ENCODE measurements around the gene GXYLT1. TPM values are rescaled to one million over a fixed set of nuclear protein-coding genes. Genes with fewer than 3 reads are reported as not detected.

The GXYLT1 gene
- total and polyA plus RNA-seq, 9 donors: 3.8 to 15.4 (median 11.7) TPM

- Histone ChIP-seq H3K27ac (no peak overlapping the region), H3K4me1 (ENCODE audit: insufficient read depth) (no peaks in the 10 kb centered on the region), H3K36me3 (no peaks in the 10 kb centered on the region), H3K27me3 (no peaks in the 10 kb centered on the region), H3K9me3 (no peaks in the 10 kb centered on the region), H3K4me3 (no peak overlapping the region)
- WGBS, 3 donors: 92 to 97% (median 95%) methylated on average over 6 of the region's 6 CpGs
- intact Hi-C loops (cut with DNase I): no loop called here
- no peak for DNase-seq
- TF ChIP-seq EP300 (IDR thresholded peaks at IDR 0.05) (no peak), POLR2A (IDR thresholded peaks at IDR 0.05) (no peak)
- TF ChIP-seq, protein P1, sequence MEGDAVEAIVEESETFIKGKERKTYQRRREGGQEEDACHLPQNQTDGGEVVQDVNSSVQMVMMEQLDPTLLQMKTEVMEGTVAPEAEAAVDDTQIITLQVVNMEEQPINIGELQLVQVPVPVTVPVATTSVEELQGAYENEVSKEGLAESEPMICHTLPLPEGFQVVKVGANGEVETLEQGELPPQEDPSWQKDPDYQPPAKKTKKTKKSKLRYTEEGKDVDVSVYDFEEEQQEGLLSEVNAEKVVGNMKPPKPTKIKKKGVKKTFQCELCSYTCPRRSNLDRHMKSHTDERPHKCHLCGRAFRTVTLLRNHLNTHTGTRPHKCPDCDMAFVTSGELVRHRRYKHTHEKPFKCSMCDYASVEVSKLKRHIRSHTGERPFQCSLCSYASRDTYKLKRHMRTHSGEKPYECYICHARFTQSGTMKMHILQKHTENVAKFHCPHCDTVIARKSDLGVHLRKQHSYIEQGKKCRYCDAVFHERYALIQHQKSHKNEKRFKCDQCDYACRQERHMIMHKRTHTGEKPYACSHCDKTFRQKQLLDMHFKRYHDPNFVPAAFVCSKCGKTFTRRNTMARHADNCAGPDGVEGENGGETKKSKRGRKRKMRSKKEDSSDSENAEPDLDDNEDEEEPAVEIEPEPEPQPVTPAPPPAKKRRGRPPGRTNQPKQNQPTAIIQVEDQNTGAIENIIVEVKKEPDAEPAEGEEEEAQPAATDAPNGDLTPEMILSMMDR (IDR thresholded peaks at IDR 0.05): no peak
Measured at GRCh38 chr12:42167711-42168110, 23.0 kb upstream of the GXYLT1 start.

- no peak for DNase-seq
- no peak overlapping the region for H3K27ac ChIP-seq
- intact Hi-C loops (cut with DNase I): no loop called here
- no peak overlapping the region for H3K4me3 ChIP-seq
- TF ChIP-seq, protein P1 (IDR thresholded peaks at IDR 0.05): no peak
- TF ChIP-seq EP300 (IDR thresholded peaks at IDR 0.05): no peak
- TF ChIP-seq POLR2A (IDR thresholded peaks at IDR 0.05): no peak
- no peaks in the 10 kb centered on the region for H3K36me3 ChIP-seq
- H3K27me3 ChIP-seq: no peaks in the 10 kb centered on the region
- no peaks in the 10 kb centered on the region for H3K9me3 ChIP-seq
- H3K4me1 ChIP-seq (ENCODE audit: insufficient read depth): no peaks in the 10 kb centered on the region
Measured at GRCh38 chr12:42166501-42166900, 21.8 kb upstream of the GXYLT1 start.

DNA sequence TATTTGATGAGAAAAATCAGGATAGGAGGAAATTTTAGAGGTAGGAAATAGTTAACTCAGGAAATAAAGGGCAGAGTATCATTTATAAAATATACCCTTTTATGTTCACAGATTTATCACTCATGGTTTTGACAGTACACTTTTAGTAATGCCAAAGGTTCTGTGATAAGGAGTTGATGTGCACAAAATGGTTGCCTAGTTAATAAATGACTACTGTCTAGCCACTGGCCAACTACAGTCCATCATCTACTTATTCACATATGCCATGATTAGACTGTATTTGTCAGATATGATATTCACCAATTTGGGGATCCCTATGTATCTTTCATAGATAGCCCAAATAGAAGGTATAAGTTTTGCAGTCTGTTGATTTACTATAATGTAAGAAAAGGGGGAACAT, 19.2 kb upstream of the GXYLT1 start:
- intact Hi-C loops (cut with DNase I): no loop called here
- no peaks in the 10 kb centered on the region for H3K9me3 ChIP-seq
- no peak overlapping the region for H3K27ac ChIP-seq
- no peaks in the 10 kb centered on the region for H3K27me3 ChIP-seq
- no peak overlapping the region for H3K4me3 ChIP-seq
- H3K4me1 ChIP-seq (ENCODE audit: insufficient read depth): no peaks in the 10 kb centered on the region
- no peak for DNase-seq
- TF ChIP-seq EP300 (IDR thresholded peaks at IDR 0.05) (no peak), POLR2A (IDR thresholded peaks at IDR 0.05) (no peak)
- TF ChIP-seq, protein P1 (IDR thresholded peaks at IDR 0.05): no peak
- no peaks in the 10 kb centered on the region for H3K36me3 ChIP-seq

- TF ChIP-seq, protein P1 (IDR thresholded peaks at IDR 0.05): no peak
- no peak for TF ChIP-seq POLR2A (IDR thresholded peaks at IDR 0.05)
- TF ChIP-seq EP300 (IDR thresholded peaks at IDR 0.05): no peak
- Histone ChIP-seq H3K27me3 (no peaks in the 10 kb centered on the region), H3K4me1 (ENCODE audit: insufficient read depth) (no peaks in the 10 kb centered on the region), H3K27ac (no peak overlapping the region), H3K36me3 (no peaks in the 10 kb centered on the region), H3K9me3 (no peaks in the 10 kb centered on the region), H3K4me3 (no peak overlapping the region)
- intact Hi-C loops (cut with DNase I): no loop called here
- WGBS, 3 donors: 57 to 75% (median 59%) methylated on average over 1 of the region's 1 CpG
- no peak for DNase-seq
Measured at GRCh38 chr12:42162965-42163364, 18.3 kb upstream of the GXYLT1 start.

- Histone ChIP-seq H3K27ac (no peak overlapping the region), H3K27me3 (no peaks in the 10 kb centered on the region), H3K4me3 (no peak overlapping the region), H3K4me1 (ENCODE audit: insufficient read depth) (no peaks in the 10 kb centered on the region), H3K9me3 (no peaks in the 10 kb centered on the region), H3K36me3 (no peaks in the 10 kb centered on the region)
- no peak for TF ChIP-seq EP300 (IDR thresholded peaks at IDR 0.05)
- TF ChIP-seq, protein P1 (IDR thresholded peaks at IDR 0.05): no peak
- TF ChIP-seq POLR2A (IDR thresholded peaks at IDR 0.05): no peak
- no peak for DNase-seq
- intact Hi-C loops (cut with DNase I): no loop called here
Measured at GRCh38 chr12:42162193-42162592, 17.5 kb upstream of the GXYLT1 start.

Measured in ovary (tissue), 9 donors.